Neural cell (in vitro differentiated cells): ENCODE data around the gene ESYT3.

Source experiments
- CTCF ChIP-seq: fragments of 450-650 bp; IDR thresholded peaks from 2 replicates; pipeline ENCODE4 v1.5.1; 2014; ENCODE audit warnings: antibody characterized with exemption, mild to moderate bottlenecking, moderate library complexity; ENCODE audit not compliant: poor library complexity, severe bottlenecking
- EP300 ChIP-seq: fragments of 450-650 bp; conservative IDR thresholded peaks from 2 replicates; pipeline ENCODE4 v1.6.1; 2014; ENCODE audit warnings: antibody characterized with exemption, mild to moderate bottlenecking, moderate library complexity; ENCODE audit not compliant: poor library complexity, severe bottlenecking
- EZH2 ChIP-seq: fragments of 200-600, 300-800 bp; shearing (Covaris generic), sonication (generic); IDR thresholded peaks from 2 replicates; pipeline ENCODE4 v1.6.1; 2014; ENCODE audit warnings: antibody characterized with exemption, low read length, borderline replicate concordance, mild to moderate bottlenecking; ENCODE audit not compliant: insufficient read depth, poor library complexity, severe bottlenecking
- POLR2AphosphoS5 ChIP-seq: IDR thresholded peaks from 2 replicates; pipeline ENCODE4 v1.6.1; 2012
- TAF1 ChIP-seq: IDR thresholded peaks from 2 replicates; pipeline ENCODE4 v1.6.1; 2012; ENCODE audit warnings: low read depth

DNA sequence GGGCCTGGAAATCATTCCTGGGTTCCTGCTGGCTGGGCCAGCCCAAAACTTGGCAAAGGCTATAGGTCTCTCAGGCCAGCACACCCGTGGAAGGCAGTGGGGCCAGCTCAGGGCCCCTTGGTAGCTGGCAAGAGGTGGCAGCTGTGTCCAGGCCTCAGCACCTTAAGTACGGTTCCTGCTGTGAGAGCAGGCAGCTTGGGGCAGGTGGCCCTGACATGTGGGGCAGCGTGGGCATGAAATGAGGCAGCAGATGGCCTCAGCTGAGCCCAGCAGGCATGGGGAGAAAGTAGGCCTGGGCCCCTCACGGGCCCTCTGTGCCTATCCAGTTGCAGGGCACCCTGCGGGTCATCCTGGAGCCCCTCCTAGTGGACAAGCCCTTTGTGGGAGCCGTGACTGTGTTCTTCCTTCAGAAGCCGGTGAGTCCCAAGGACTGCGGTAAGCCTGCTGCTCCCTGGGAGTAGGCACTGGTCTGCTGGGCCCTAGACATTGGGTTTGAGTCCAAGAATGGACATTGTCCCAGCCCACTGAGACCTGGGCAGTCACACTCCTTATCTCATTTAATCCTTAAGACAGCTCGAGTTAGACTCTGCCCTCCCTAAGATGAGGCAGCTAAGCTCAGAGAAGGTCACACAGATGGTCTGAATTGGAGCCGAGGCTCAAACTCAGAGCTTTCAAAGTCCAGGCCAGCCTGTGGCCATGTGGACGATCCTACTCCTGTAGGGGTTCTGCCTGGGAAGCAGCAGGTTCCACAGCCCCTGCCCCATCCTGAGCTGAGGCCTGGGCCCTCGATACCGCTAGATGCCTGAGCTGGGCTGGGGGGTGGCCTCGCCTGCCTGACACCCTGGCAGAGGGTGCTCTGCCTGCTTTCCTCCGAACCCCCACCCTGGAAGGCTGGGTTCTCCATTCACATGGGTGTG is 25.5 kb downstream of the ESYT3 start:
- no peak for TF ChIP-seq CTCF
- no peak for TF ChIP-seq EP300
- no peak for TF ChIP-seq POLR2AphosphoS5
- TF ChIP-seq EZH2 = no peak
- TF ChIP-seq TAF1 = no peak
